PC-3 (cell line): ENCODE data around the gene ACKR2. TPM values are rescaled to one million over a fixed set of nuclear protein-coding genes. Genes with fewer than 3 reads are reported as not detected.
A peak's percentile ranks its signal among the peaks of the same experiment; 100 is the strongest.

ENCODE experiments used
- ATAC-seq: fragments of 200-7000 bp; cut with Tn5 transposase; 2 replicates; pipeline ENCODE4 v1.9.1; 2020; ENCODE audit warnings: mild to moderate bottlenecking, moderate library complexity
- BruUV-seq: library from RNA; stranded (reverse); fragments of 400-500 nt; replicated peaks from 2 replicates; lab custom pipeline; 2021; lab: Mats Ljungman, UMichigan
- CTCF ChIA-PET: fragments of 300-600 bp; sonication (Branson Sonifier 250); formaldehyde crosslinking; loops from one replicate; lab custom pipeline; 2022; ENCODE audit warnings: antibody characterized with exemption; lab: Charles Lee
- POLR2A ChIA-PET: fragments of 300-600 bp; sonication (Branson Sonifier 250); formaldehyde crosslinking; loops from one replicate; lab custom pipeline; 2022; ENCODE audit warnings: antibody characterized with exemption; ENCODE audit not compliant: unreplicated experiment; lab: Charles Lee
- DNase-seq: peaks from one replicate; pipeline ENCODE4 v3.0.0-alpha.2; 2015
- H2AFZ ChIP-seq: fragments of 300-600 bp; sonication (generic); 2 replicates; pipeline ENCODE4 v1.6.0; 2016; ENCODE audit warnings: antibody characterized with exemption, low read length
- H3F3A ChIP-seq: fragments of 300-600 bp; sonication (generic); one replicate; pipeline ENCODE4 v1.6.0; 2017; ENCODE audit warnings: antibody characterized with exemption, low read length, control low read depth, mild to moderate bottlenecking; ENCODE audit not compliant: unreplicated experiment
- H3K27ac ChIP-seq: fragments of 300-600 bp; sonication (generic); 2 replicates; pipeline ENCODE4 v1.5.1; 2016; ENCODE audit warnings: mild to moderate bottlenecking, low read length
- H3K27me3 ChIP-seq: fragments of 300-600 bp; sonication (generic); 2 replicates; pipeline ENCODE4 v1.6.1; 2016; ENCODE audit warnings: low read length, mixed read lengths
- H3K36me3 ChIP-seq: fragments of 300-600 bp; sonication (generic); 2 replicates; pipeline ENCODE4 v1.6.1; 2016; ENCODE audit warnings: low read depth, mixed run types, low read length, mixed read lengths
- H3K4me1 ChIP-seq: fragments of 300-600 bp; sonication (generic); 2 replicates; pipeline ENCODE4 v1.5.1; 2016; ENCODE audit warnings: low read length; ENCODE audit not compliant: insufficient read depth
- H3K4me2 ChIP-seq: fragments of 300-600 bp; sonication (generic); 2 replicates; pipeline ENCODE4 v1.6.0; 2016; ENCODE audit warnings: low read length
- H3K4me3 ChIP-seq: fragments of 300-600 bp; sonication (generic); 2 replicates; pipeline ENCODE4 v1.5.1; 2016; ENCODE audit warnings: mild to moderate bottlenecking, low read length, mixed read lengths
- H3K79me2 ChIP-seq: fragments of 300-600 bp; sonication (generic); 2 replicates; pipeline ENCODE4 v1.6.1; 2017; ENCODE audit warnings: low read length, mixed read lengths
- H3K9ac ChIP-seq: fragments of 300-600 bp; sonication (generic); 2 replicates; pipeline ENCODE4 v1.6.0; 2016; ENCODE audit warnings: mild to moderate bottlenecking, low read length
- H3K9me2 ChIP-seq: fragments of 300-600 bp; sonication (generic); replicated peaks from 2 replicates; pipeline ENCODE4 v1.6.1; 2016; ENCODE audit warnings: mixed run types, low read length, mixed read lengths
- H3K9me3 ChIP-seq: fragments of 300-600 bp; sonication (generic); 2 replicates; pipeline ENCODE4 v1.6.1; 2016; ENCODE audit warnings: low read length, mixed read lengths
- H4K20me1 ChIP-seq: fragments of 300-600 bp; sonication (generic); 2 replicates; pipeline ENCODE4 v1.6.1; 2016; ENCODE audit warnings: low read length, mixed read lengths
- EZH2 ChIP-seq: fragments of 300-600 bp; sonication (generic); IDR thresholded peaks from one replicate; pipeline ENCODE4 v1.6.1; 2017; ENCODE audit warnings: antibody characterized with exemption, mild to moderate bottlenecking, low read length; ENCODE audit not compliant: unreplicated experiment
- EZH2phosphoT487 ChIP-seq: fragments of 300-600 bp; sonication (generic); IDR thresholded peaks from 2 replicates; pipeline ENCODE4 v1.6.1; 2018; ENCODE audit warnings: mild to moderate bottlenecking, antibody characterized with exemption, low read length, borderline replicate concordance
- intact Hi-C: fragments of 100-400 bp; cut with micrococcal nuclease; formaldehyde crosslinking; loops from 2 replicates; pipeline ENCODE4 v1.9.0; 2023
- total RNA-seq: library from RNA; depleted of rRNA; stranded (reverse); fragments of >200 nt; gene quantifications from 2 replicates; pipeline ENCODE4 v1.2.3, GENCODE V29; 2014
- TF ChIP-seq, protein P1 (sequence below): fragments of 300-600 bp; sonication (generic); conservative IDR thresholded peaks from 2 replicates; pipeline ENCODE4 v1.5.1; 2017; ENCODE audit warnings: antibody characterized with exemption, low read depth, mild to moderate bottlenecking, low read length

Gene ACKR2
- total RNA-seq, 1 experiment from 2014 or later = 3.9 TPM

DNA sequence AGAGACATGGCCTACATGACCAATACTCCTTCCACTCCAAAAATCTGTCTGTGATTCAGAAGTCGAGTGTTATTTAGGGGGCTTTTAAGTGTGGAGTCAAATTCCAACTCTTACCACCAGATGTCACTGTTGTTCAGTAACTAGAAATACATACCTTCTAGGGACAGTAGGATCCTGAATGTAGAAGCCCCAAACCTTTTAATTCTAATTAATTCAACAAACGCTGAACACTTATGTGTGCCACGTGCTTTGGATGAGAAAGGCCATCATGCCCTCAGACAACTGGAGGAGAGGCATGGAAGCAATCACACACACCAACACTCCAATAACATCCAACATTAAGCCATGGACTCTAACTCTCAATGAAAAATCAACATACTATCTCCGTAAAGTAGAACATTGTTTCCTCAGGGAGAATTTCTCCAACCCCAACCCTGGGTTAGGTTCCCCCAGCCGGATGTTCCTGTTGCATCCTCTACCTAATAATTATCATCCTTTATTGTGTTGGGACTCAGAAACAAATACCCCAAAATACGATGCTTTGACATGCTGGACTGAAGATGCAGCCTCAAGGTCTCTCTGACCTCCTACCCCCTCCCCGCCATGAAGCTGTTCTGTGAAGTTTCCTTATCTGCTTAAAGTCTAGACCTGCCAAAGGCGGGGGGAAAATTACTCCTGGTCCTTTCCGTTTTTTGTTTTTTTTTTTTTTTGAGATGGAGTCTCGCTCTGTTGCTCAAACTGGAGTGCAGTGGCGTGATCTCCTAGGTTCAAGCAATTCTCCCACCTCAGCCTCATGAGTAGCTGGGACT is 28.1 kb upstream of the ACKR2 start:
- peak overlapping the region; percentile 85 for H3K27ac ChIP-seq
- no peaks in the 10 kb centered on the region for H3K27me3 ChIP-seq
- H3K4me3 ChIP-seq = no peak overlapping the region
- peaks cover 40% of the 10 kb centered on the region for H3K4me1 ChIP-seq
- H4K20me1 ChIP-seq = no peaks in the 10 kb centered on the region
- ATAC-seq = peak; percentile 48
- no peak overlapping the region for H2AFZ ChIP-seq
- no peaks in the 10 kb centered on the region for H3K9me2 ChIP-seq
- no TSS peak for BruUV-seq
- no peaks in the 10 kb centered on the region; the same call in 1 of the 2 replicates for H3K79me2 ChIP-seq
- H3F3A ChIP-seq = peaks cover 7% of the 10 kb centered on the region
- H3K4me2 ChIP-seq = no peak overlapping the region
- H3K36me3 ChIP-seq = peaks cover 18% of the 10 kb centered on the region; the same call in 1 of the 2 replicates
- POLR2A ChIA-PET = no interaction called here
- CTCF ChIA-PET = interaction anchor here (1.0 kb wide), 1 partner anchor 48 kb away, joined by 3 read pairs; no protein-coding TSS in a partner anchor
- peak; percentile 92 for DNase-seq
- intact Hi-C loops = loop anchor here (1.0 kb wide), 3 partner anchors 49 to 100 kb away; no protein-coding TSS in a partner anchor
- peak overlapping the region; percentile 49 for H3K9ac ChIP-seq
- no peak for TF ChIP-seq EZH2
- TF ChIP-seq, protein P1, sequence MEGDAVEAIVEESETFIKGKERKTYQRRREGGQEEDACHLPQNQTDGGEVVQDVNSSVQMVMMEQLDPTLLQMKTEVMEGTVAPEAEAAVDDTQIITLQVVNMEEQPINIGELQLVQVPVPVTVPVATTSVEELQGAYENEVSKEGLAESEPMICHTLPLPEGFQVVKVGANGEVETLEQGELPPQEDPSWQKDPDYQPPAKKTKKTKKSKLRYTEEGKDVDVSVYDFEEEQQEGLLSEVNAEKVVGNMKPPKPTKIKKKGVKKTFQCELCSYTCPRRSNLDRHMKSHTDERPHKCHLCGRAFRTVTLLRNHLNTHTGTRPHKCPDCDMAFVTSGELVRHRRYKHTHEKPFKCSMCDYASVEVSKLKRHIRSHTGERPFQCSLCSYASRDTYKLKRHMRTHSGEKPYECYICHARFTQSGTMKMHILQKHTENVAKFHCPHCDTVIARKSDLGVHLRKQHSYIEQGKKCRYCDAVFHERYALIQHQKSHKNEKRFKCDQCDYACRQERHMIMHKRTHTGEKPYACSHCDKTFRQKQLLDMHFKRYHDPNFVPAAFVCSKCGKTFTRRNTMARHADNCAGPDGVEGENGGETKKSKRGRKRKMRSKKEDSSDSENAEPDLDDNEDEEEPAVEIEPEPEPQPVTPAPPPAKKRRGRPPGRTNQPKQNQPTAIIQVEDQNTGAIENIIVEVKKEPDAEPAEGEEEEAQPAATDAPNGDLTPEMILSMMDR = peak; percentile 93
- no peaks in the 10 kb centered on the region for H3K9me3 ChIP-seq

DNA sequence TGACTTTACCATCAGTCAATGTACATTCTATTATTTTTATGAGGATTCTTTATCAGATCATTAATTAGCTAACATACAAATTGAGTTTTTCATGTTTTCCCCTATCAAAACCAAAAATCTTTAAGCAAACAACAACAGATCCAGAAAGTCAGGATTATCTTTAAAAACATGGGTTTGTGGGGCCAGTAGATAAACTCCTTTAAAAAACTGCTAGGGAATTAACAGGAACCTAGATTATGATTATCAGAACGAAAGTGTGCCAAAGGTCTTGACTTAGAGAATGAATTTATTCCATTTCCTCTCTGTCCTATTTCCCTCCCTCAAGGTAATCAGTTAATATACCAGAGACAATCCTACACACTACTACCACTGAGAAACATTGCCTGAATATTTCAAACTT is 23.0 kb upstream of the ACKR2 start:
- Histone ChIP-seq H3K79me2 (peaks cover 17% of the 10 kb centered on the region), H3K4me3 (no peak overlapping the region), H3K9me3 (no peaks in the 10 kb centered on the region), H3K9me2 (no peaks in the 10 kb centered on the region), H3K27me3 (no peaks in the 10 kb centered on the region), H3K4me1 (0 out of 2 replicates have a peak, but pooled peaks cover under 1% of the 10 kb centered on the region), H3K27ac (no peak overlapping the region), H3K36me3 (peaks cover 38% of the 10 kb centered on the region), H4K20me1 (no peaks in the 10 kb centered on the region), H3K9ac (no peak overlapping the region), H3F3A (no peaks in the 10 kb centered on the region), H3K4me2 (no peak overlapping the region), H2AFZ (no peak overlapping the region)
- ChIA-PET POLR2A (no interaction called here), CTCF (no interaction called here)
- no peak for DNase-seq
- TF ChIP-seq EZH2 = no peak
- TF ChIP-seq, protein P1 = no peak
- intact Hi-C loops = no loop called here
- no TSS peak for BruUV-seq
- ATAC-seq = no peak

DNA sequence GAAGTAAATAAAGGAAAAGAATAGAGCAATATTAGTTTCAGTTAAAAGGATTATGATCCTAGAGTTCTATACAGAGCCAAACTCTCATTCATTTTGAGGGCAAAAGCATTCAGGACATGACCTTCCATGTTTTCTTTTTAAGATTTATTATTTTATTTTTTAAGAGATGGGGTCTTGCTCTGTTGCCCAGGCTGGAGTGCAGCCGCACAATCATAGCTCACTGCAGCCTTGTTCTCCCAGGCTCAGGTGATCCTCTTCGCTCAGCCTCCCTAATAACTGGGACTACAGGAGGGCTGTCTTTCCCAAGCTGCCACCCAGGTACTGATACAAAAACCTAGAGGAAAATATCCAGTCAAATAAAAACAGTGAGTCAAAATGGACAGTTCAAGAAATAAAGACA is 22.6 kb upstream of the ACKR2 start:
- Histone ChIP-seq H3K27me3 (no peaks in the 10 kb centered on the region), H3K4me2 (no peak overlapping the region), H3K9me3 (no peaks in the 10 kb centered on the region), H2AFZ (no peak overlapping the region), H3K4me3 (no peak overlapping the region), H4K20me1 (no peaks in the 10 kb centered on the region), H3K36me3 (peaks cover 38% of the 10 kb centered on the region), H3K27ac (no peak overlapping the region), H3K9ac (no peak overlapping the region), H3F3A (no peaks in the 10 kb centered on the region), H3K79me2 (peaks cover 17% of the 10 kb centered on the region), H3K9me2 (no peaks in the 10 kb centered on the region), H3K4me1 (no peaks in the 10 kb centered on the region)
- DNase-seq = no peak
- ChIA-PET POLR2A (no interaction called here), CTCF (no interaction called here)
- ATAC-seq = no peak
- intact Hi-C loops = no loop called here
- TF ChIP-seq EZH2phosphoT487 = no peak
- TF ChIP-seq, protein P1 = no peak
- TF ChIP-seq EZH2 = no peak
- BruUV-seq = no TSS peak
